HFFc6 (cell line): ENCODE data around the gene FGA. TPM values are rescaled to one million over a fixed set of nuclear protein-coding genes. Genes with fewer than 3 reads are reported as not detected.

Experiments
- DNase-seq: peaks from one replicate; pipeline ENCODE4 v3.0.0-alpha.2; 2018
- H3K27ac Mint-ChIP-seq: 2 replicates; pipeline ENCODE4 v1.8.0; 2020; ENCODE audit warnings: mild to moderate bottlenecking, mixed read lengths
- H3K27me3 Mint-ChIP-seq: 2 replicates; pipeline ENCODE4 v1.8.0; 2021; ENCODE audit warnings: mild to moderate bottlenecking, moderate library complexity, mixed read lengths; ENCODE audit not compliant: insufficient read depth
- H3K36me3 Mint-ChIP-seq: 2 replicates; pipeline ENCODE4 v1.8.0; 2021; ENCODE audit warnings: low read depth, mixed read lengths
- H3K4me1 Mint-ChIP-seq: 2 replicates; pipeline ENCODE4 v1.8.0; 2020; ENCODE audit warnings: low read depth, mixed read lengths
- H3K4me3 Mint-ChIP-seq: 2 replicates; pipeline ENCODE4 v1.8.0; 2020; ENCODE audit warnings: mild to moderate bottlenecking, moderate library complexity, mixed read lengths
- H3K9me3 Mint-ChIP-seq: 2 replicates; pipeline ENCODE4 v1.8.0; 2020; ENCODE audit warnings: mild to moderate bottlenecking, mixed read lengths
- total RNA-seq, 6 experiments: library from RNA; stranded (reverse); fragmentation: NEBNext Ultra II Directional; extraction: Animal tissue kit (Norgen Biotek cat#: 25700); gene quantifications; 2 replicates in 1 of 6; 3 replicates in 5 of 6; pipeline ENCODE4 v1.2.3, GENCODE V29; 2021
- TF ChIP-seq, protein P1 (sequence below): fragments of 200-600 bp; sonication (generic); IDR thresholded peaks from 2 replicates; pipeline ENCODE4 v1.5.0; 2021; ENCODE audit warnings: antibody characterized with exemption, mild to moderate bottlenecking

The FGA gene
- total RNA-seq, 6 experiments from 2014 or later = not detected

DNA sequence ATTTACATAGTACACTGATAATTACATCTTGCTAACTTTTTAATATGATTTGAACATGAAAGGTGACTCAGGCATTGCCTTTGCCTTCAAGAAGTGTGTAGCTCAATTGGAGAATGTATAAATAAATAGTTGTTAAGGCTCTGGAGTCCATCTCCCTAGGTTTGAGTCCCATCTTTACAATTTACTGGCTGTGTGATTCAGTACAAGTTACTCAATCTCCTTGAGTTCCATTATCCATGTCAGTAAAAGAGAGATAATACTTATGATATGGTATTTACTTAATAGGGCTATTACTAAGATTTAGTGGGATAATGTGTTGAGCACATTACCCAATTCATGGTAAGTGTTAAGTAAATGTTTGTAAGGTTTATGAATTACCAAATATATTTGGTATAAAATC is 23.8 kb upstream of the FGA start:
- Mint-ChIP-seq H3K27me3 (no peaks in the 10 kb centered on the region), H3K4me1 (no peaks in the 10 kb centered on the region), H3K36me3 (no peaks in the 10 kb centered on the region), H3K4me3 (no peak overlapping the region), H3K9me3 (no peaks in the 10 kb centered on the region), H3K27ac (no peak overlapping the region)
- DNase-seq = no peak
- TF ChIP-seq, protein P1, sequence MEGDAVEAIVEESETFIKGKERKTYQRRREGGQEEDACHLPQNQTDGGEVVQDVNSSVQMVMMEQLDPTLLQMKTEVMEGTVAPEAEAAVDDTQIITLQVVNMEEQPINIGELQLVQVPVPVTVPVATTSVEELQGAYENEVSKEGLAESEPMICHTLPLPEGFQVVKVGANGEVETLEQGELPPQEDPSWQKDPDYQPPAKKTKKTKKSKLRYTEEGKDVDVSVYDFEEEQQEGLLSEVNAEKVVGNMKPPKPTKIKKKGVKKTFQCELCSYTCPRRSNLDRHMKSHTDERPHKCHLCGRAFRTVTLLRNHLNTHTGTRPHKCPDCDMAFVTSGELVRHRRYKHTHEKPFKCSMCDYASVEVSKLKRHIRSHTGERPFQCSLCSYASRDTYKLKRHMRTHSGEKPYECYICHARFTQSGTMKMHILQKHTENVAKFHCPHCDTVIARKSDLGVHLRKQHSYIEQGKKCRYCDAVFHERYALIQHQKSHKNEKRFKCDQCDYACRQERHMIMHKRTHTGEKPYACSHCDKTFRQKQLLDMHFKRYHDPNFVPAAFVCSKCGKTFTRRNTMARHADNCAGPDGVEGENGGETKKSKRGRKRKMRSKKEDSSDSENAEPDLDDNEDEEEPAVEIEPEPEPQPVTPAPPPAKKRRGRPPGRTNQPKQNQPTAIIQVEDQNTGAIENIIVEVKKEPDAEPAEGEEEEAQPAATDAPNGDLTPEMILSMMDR = no peak

GRCh38 chr4:154612472-154613414 is 22.2 kb upstream of the FGA start, which contains the start of gene FGG:
FGG (minus strand) TSS chr4:154612656; CDS start chr4:154612609, 47 bp downstream.
- Mint-ChIP-seq H3K4me3 (no peak within 1 kb of the TSS), H3K9me3 (no peaks in the 10 kb centered on the region), H3K27me3 (peaks cover 2% of the 10 kb centered on the region), H3K27ac (no peak within 1 kb of the TSS), H3K36me3 (no peaks in the 10 kb centered on the region), H3K4me1 (no peaks in the 10 kb centered on the region)
- no peak for DNase-seq
- TF ChIP-seq, protein P1 = no peak

GRCh38 chr4:154611833-154612232 is 21.3 kb upstream of the FGA start:
- no peak overlapping the region for H3K27ac Mint-ChIP-seq
- H3K36me3 Mint-ChIP-seq = no peaks in the 10 kb centered on the region
- H3K9me3 Mint-ChIP-seq = no peaks in the 10 kb centered on the region
- no peak for DNase-seq
- H3K4me1 Mint-ChIP-seq = no peaks in the 10 kb centered on the region
- H3K4me3 Mint-ChIP-seq = no peak overlapping the region
- TF ChIP-seq, protein P1 = no peak
- peaks cover 2% of the 10 kb centered on the region for H3K27me3 Mint-ChIP-seq

GRCh38 chr4:154610582-154610981 is 20.0 kb upstream of the FGA start:
- Mint-ChIP-seq H3K27me3 (peaks cover 2% of the 10 kb centered on the region), H3K36me3 (no peaks in the 10 kb centered on the region), H3K4me1 (no peaks in the 10 kb centered on the region), H3K27ac (no peak overlapping the region), H3K9me3 (no peaks in the 10 kb centered on the region), H3K4me3 (no peak overlapping the region)
- TF ChIP-seq, protein P1 = no peak
- no peak for DNase-seq

DNA sequence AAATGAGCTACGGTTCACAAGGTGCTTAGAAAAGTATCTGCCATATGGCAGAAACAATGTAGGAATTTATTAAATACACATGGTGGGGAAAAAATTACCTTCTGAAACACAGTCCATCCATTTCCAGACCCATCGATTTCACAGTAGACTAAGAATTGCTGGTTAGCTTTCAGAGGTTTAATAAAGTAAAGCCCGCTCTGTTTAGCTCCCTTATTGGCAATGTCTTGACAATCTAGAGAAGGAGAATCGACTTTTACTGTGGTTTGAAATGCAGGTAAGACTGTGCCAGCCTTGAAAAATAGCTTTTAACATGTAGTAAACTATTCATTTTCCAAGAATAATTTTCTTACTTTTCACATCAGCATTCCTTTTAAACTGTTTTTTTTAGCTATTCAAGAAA is 19.0 kb upstream of the FGA start:
- H3K9me3 Mint-ChIP-seq = no peaks in the 10 kb centered on the region
- TF ChIP-seq, protein P1 = no peak
- no peak overlapping the region for H3K27ac Mint-ChIP-seq
- no peak for DNase-seq
- H3K4me3 Mint-ChIP-seq = no peak overlapping the region
- H3K27me3 Mint-ChIP-seq = peaks cover 2% of the 10 kb centered on the region
- H3K4me1 Mint-ChIP-seq = no peaks in the 10 kb centered on the region
- no peaks in the 10 kb centered on the region for H3K36me3 Mint-ChIP-seq
